PC-3 (cell line): Measurements from ENCODE around the gene CASQ2.

Experiments used
- EZH2 ChIP-seq: fragments of 300-600 bp; sonication (generic); IDR thresholded peaks from one replicate; pipeline ENCODE4 v1.6.1; 2017; ENCODE audit warnings: antibody characterized with exemption, mild to moderate bottlenecking, low read length; ENCODE audit not compliant: unreplicated experiment
- TF ChIP-seq, protein P1 (sequence below): fragments of 300-600 bp; sonication (generic); conservative IDR thresholded peaks from 2 replicates; pipeline ENCODE4 v1.5.1; 2017; ENCODE audit warnings: antibody characterized with exemption, low read depth, mild to moderate bottlenecking, low read length

- TF ChIP-seq, protein P1, sequence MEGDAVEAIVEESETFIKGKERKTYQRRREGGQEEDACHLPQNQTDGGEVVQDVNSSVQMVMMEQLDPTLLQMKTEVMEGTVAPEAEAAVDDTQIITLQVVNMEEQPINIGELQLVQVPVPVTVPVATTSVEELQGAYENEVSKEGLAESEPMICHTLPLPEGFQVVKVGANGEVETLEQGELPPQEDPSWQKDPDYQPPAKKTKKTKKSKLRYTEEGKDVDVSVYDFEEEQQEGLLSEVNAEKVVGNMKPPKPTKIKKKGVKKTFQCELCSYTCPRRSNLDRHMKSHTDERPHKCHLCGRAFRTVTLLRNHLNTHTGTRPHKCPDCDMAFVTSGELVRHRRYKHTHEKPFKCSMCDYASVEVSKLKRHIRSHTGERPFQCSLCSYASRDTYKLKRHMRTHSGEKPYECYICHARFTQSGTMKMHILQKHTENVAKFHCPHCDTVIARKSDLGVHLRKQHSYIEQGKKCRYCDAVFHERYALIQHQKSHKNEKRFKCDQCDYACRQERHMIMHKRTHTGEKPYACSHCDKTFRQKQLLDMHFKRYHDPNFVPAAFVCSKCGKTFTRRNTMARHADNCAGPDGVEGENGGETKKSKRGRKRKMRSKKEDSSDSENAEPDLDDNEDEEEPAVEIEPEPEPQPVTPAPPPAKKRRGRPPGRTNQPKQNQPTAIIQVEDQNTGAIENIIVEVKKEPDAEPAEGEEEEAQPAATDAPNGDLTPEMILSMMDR, result no peak
- no peak for TF ChIP-seq EZH2
Observed at GRCh38 chr1:115727706-115728249, 40.7 kb downstream of the CASQ2 start.
